Esophagus muscularis mucosa (tissue), 4 donors: ENCODE results near the gene WNT5B. TPM values are rescaled to one million over a fixed set of nuclear protein-coding genes. Genes with fewer than 3 reads are reported as not detected.
A peak's percentile ranks its signal among the peaks of the same experiment; 100 is the strongest.

Experiments
- DNase-seq: peaks from one replicate; pipeline ENCODE4 v3.0.0-alpha.2; 2017; ENCODE audit errors: extremely low spot score
- H3K27ac ChIP-seq, 4 donors: fragments of 200-600 bp; sonication (generic); replicated peaks in 1 of 4; 1 replicate in 3 of 4; 2 replicates in 1 of 4; pipeline ENCODE4 v1.5.1; 2016 to 2019; ENCODE audit warnings: mild to moderate bottlenecking in 1 of 4
- H3K27me3 ChIP-seq, 4 donors: fragments of 200-600 bp; sonication (generic); one replicate each; pipeline versions ENCODE4 v1.5.1 to v1.6.0; 2016 to 2019
- H3K36me3 ChIP-seq, 4 donors: fragments of 200-600 bp; sonication (generic); one replicate each; pipeline ENCODE4 v1.5.1; 2016 to 2019
- H3K4me1 ChIP-seq, 4 donors: fragments of 200-600 bp; sonication (generic); one replicate each; pipeline ENCODE4 v1.5.1; 2016 to 2019
- H3K4me3 ChIP-seq, 4 donors: fragments of 200-600 bp; sonication (generic); 1 replicate in 2 of 4; 2 replicates in 2 of 4; pipeline ENCODE4 v1.5.1; 2016 to 2019; ENCODE audit warnings: mild to moderate bottlenecking in 4 of 4, moderate library complexity in 1 of 4
- H3K9me3 ChIP-seq, 4 donors: fragments of 200-600 bp; sonication (generic); 1 replicate in 3 of 4; 2 replicates in 1 of 4; pipeline ENCODE4 v1.5.1; 2016 to 2019
- EP300 ChIP-seq: sonication (generic); formaldehyde crosslinking; IDR thresholded peaks from one replicate; pipeline ENCODE4 v1.6.1; 2017; ENCODE audit warnings: antibody characterized with exemption
- POLR2A ChIP-seq: fragments of 450-650 bp; IDR thresholded peaks from one replicate; pipeline ENCODE4 v1.6.1; 2017; ENCODE audit warnings: antibody characterized with exemption, moderate library complexity, mild to moderate bottlenecking, low read depth
- POLR2AphosphoS5 ChIP-seq, 2 donors: sonication (generic); formaldehyde crosslinking; IDR thresholded peaks; one replicate each; pipeline ENCODE4 v1.6.1; 2017; ENCODE audit warnings: antibody characterized with exemption in 2 of 2
- WGBS: methylation state at CpG from one replicate; pipeline ENCODE4 v1.1.5; 2018; 5-methylcytosine and 5-hydroxymethylcytosine counted together
- intact Hi-C: fragments of 100-400 bp; cut with DNase I; formaldehyde crosslinking; loops from one replicate; pipeline ENCODE4 v1.15.1; 2023
- total RNA-seq, 4 donors: library from RNA; depleted of rRNA; stranded (reverse); fragments of >200 nt; gene quantifications; one replicate each; pipeline versions ENCODE4 v1.1.0 to v1.2.1, GENCODE V29; 2016
- TF ChIP-seq, protein P1 (sequence below), 3 experiments: fragments of 200-600 bp in 2 of 3; fragments of 450-650 bp in 1 of 3; sonication (generic) in 2 of 3; IDR thresholded peaks; one replicate each; pipeline ENCODE4 v1.5.1; 2017 to 2019; ENCODE audit warnings: antibody characterized with exemption in 3 of 3, mild to moderate bottlenecking in 2 of 3, moderate library complexity in 1 of 3

Gene WNT5B
- total RNA-seq, result 100 to 1,000 TPM in 1 of 4 donors, 10 to 100 TPM in 3; 33.5 to 112 (median 53.5) TPM

DNA sequence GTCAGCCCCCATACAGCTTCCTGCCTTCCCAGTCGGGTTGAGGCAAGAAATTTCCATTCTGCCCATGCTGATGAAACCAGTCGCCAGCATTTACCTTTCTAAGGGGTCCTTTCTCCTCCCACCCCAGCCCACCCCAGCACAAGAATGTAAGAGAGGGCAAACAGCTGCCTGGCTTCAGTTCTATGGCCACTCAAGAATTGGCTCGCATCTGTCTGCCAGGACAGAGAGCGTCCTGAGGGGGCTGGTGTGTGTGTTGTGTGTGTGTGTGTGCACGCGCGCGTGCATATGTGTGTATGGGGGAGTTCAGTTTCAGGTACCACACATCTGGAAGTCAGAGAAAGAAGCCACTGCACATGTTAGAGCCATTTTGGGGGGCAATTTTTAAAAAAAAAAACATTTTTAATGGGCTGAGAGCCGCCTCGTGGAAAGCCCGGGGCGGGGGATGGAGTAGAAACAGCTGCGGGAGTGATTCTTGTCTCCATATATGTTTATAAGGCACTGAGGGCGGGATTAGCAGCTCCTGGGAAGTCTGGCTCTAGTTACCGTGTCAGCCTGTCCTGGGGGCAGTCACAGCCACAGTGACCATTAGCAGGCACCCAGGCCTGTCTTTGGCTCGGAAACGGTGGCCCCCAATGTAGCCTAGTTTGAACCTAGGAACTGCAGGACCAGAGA, at the start of gene WNT5B:
Gene WNT5B, plus strand, starts transcription at position 566 of the 672 bp plus-strand sequence. CDS start 2,124 bp downstream, outside the sequence.
- H3K4me3 ChIP-seq, result peak within 1 kb of the TSS; percentile 61 to 74 (median 68)
- H3K4me1 ChIP-seq, result peaks cover 38 to 72% (median 69%) of the 10 kb centered on the region in 4 donors
- H3K27ac ChIP-seq, result peak within 1 kb of the TSS; percentile 80 to 93 (median 86)
- 69% methylated on average over 15 of the region's 17 CpGs for WGBS
- H3K27me3 ChIP-seq, result no peaks in the 10 kb centered on the region
- intact Hi-C loops, result no loop called here
- no peak for TF ChIP-seq EP300
- TF ChIP-seq POLR2A, result no peak
- TF ChIP-seq POLR2AphosphoS5 (IDR thresholded peaks at IDR 0.05), result peak in 1 of 2 donors; percentile 46
- TF ChIP-seq, protein P1, sequence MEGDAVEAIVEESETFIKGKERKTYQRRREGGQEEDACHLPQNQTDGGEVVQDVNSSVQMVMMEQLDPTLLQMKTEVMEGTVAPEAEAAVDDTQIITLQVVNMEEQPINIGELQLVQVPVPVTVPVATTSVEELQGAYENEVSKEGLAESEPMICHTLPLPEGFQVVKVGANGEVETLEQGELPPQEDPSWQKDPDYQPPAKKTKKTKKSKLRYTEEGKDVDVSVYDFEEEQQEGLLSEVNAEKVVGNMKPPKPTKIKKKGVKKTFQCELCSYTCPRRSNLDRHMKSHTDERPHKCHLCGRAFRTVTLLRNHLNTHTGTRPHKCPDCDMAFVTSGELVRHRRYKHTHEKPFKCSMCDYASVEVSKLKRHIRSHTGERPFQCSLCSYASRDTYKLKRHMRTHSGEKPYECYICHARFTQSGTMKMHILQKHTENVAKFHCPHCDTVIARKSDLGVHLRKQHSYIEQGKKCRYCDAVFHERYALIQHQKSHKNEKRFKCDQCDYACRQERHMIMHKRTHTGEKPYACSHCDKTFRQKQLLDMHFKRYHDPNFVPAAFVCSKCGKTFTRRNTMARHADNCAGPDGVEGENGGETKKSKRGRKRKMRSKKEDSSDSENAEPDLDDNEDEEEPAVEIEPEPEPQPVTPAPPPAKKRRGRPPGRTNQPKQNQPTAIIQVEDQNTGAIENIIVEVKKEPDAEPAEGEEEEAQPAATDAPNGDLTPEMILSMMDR (IDR thresholded peaks at IDR 0.05), result no peak
- H3K36me3 ChIP-seq, result peaks cover 0 to 6% (median 0%) of the 10 kb centered on the region in 4 donors
- DNase-seq, result no peak
- no peaks in the 10 kb centered on the region for H3K9me3 ChIP-seq

DNA sequence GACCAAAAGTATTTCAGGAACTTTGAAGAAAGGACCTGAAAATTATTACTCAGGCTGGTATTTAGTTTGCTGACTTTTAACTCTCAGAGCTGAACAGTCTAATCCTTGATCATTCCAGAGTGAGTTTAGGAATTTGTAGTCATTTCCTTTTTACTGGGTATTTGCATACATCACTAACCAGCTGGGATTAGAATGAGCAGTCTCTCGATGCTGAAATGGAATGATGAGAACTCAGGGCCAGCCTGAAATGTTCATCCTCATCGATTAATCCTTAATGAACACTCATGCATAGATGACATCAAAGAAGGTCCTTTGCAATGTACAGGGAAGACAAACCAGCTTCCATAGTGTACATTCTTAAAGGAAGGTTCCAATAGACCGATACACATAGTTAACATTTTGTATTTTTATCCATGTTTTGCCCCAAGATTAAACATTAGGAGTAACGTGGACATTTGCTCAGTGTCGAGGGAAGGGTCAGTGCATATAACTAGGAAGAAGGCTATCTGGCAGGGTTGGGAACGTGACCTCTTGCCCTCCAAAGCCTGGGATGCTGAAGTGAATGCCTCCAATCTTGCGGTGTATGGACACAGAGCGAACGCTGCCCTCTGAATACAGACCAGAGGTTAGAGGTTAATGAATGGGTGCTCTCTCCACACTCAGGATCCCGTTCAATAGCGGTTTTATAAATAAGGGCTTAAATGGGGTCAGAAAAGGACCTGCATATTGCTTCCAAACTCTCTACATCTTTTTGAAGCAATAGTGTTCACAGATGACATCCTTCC, 49.2 kb upstream of the WNT5B start:
- Histone ChIP-seq H3K36me3 (no peaks in the 10 kb centered on the region), H3K4me1 (peaks cover 14 to 60% (median 56%) of the 10 kb centered on the region in 4 donors), H3K9me3 (no peaks in the 10 kb centered on the region), H3K4me3 (no peak overlapping the region), H3K27me3 (no peaks in the 10 kb centered on the region), H3K27ac (no peak overlapping the region)
- TF ChIP-seq, protein P1 (IDR thresholded peaks at IDR 0.05), result no peak
- TF ChIP-seq POLR2AphosphoS5 (IDR thresholded peaks at IDR 0.05) (no peak), EP300 (no peak)
- 95% methylated on average over 11 of the region's 11 CpGs for WGBS
- DNase-seq, result no peak
- intact Hi-C loops, result loop anchor here (10.0 kb wide), 1 partner anchor 585 kb away; the partner anchor contains the start of gene ERC1

DNA sequence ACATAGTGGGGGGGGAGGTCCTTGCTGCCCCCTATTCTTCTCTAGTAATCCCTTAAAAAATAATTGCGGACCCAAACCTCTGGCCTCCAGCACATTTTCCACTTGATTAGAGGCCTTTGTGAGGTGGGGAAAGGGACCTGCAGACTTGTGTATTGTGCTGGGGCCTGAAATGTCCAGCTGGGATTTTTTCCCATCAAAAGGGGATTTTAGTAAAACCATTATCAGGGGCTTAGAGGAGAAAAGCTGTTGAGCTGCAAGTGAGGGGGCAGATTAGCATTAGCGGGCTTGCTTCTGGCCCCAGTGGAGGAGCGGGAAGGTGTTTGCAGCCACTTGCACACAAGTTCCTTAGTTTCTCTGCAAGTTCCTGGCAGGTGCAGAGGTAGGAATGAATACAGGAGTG, 48.5 kb upstream of the WNT5B start:
- no peak for DNase-seq
- Histone ChIP-seq H3K9me3 (no peaks in the 10 kb centered on the region), H3K27me3 (no peaks in the 10 kb centered on the region), H3K4me1 (peaks cover 7 to 60% (median 55%) of the 10 kb centered on the region in 4 donors), H3K4me3 (no peak overlapping the region), H3K36me3 (no peaks in the 10 kb centered on the region), H3K27ac (no peak overlapping the region)
- 93% methylated on average over 3 of the region's 3 CpGs for WGBS
- intact Hi-C loops, result loop anchor here (10.0 kb wide), 1 partner anchor 586 kb away; the partner anchor contains the start of gene ERC1
- TF ChIP-seq, protein P1 (IDR thresholded peaks at IDR 0.05), result no peak
- no peak for TF ChIP-seq EP300
- no peak for TF ChIP-seq POLR2AphosphoS5 (IDR thresholded peaks at IDR 0.05)
- no peak for TF ChIP-seq POLR2A

DNA sequence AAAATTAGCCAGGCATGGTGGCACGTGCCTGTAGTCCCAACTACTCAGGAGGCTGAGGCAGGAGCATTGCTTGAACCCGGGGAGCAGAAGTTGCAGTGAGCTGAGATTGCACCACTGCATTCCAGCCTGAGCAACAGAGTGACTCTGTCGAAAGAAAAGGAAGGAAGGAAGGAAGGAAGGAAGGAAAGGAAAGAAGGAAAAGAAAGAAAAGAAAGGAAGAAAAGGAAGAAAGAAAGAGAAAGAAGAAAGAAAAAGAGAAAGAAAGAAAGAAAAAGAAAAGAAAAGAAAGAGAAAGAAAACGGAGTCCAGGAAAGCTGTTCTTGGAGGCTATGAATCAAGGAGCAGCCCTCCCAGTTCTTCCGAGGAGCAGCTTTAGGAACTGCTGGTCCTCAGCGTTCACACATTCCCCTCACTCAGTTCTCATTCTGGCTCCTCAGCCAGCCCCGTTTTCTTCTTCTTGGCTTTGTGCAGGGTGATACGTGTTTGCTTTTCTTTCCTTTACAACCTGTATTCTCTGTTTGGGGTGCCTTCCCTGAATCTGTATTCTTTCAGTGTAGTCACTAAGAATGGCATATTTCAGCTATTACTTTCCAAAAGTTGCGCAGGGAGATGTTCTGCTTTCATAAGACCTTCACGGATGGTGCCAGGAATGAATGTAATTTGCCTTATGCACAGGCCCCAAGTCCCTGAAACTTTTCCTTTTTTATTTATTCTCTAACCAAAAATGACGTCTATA, 46.9 kb upstream of the WNT5B start:
- H3K9me3 ChIP-seq, result no peaks in the 10 kb centered on the region
- no peak overlapping the region for H3K27ac ChIP-seq
- WGBS, result 78% methylated on average over 11 of the region's 11 CpGs
- no peaks in the 10 kb centered on the region for H3K27me3 ChIP-seq
- peaks cover 0 to 59% (median 55%) of the 10 kb centered on the region in 4 donors for H3K4me1 ChIP-seq
- H3K4me3 ChIP-seq, result no peak overlapping the region
- intact Hi-C loops, result loop anchor here (2.0 to 10.0 kb wide), 2 partner anchors 463 to 587 kb away; partner anchors contain the start of gene ERC1
- peaks cover 0 to 4% (median 0%) of the 10 kb centered on the region in 4 donors for H3K36me3 ChIP-seq
- DNase-seq, result no peak
- TF ChIP-seq EP300 (no peak), POLR2A (no peak), POLR2AphosphoS5 (IDR thresholded peaks at IDR 0.05) (no peak)
- TF ChIP-seq, protein P1 (IDR thresholded peaks at IDR 0.05), result no peak
